MM.1S (cell line): ENCODE results near the gene SFI1.

Experiments used
- CTCF ChIP-seq: fragments of 300-600 bp; sonication (generic); IDR thresholded peaks from 2 replicates; pipeline ENCODE4 v1.5.1; 2016; ENCODE audit warnings: antibody characterized with exemption, low read length, mixed read lengths
- EZH2 ChIP-seq: fragments of 300-600 bp; sonication (generic); optimal IDR thresholded peaks from 2 replicates; pipeline ENCODE3; 2017; ENCODE audit warnings: low read depth, mild to moderate bottlenecking, antibody characterized with exemption, low read length, mixed read lengths

DNA sequence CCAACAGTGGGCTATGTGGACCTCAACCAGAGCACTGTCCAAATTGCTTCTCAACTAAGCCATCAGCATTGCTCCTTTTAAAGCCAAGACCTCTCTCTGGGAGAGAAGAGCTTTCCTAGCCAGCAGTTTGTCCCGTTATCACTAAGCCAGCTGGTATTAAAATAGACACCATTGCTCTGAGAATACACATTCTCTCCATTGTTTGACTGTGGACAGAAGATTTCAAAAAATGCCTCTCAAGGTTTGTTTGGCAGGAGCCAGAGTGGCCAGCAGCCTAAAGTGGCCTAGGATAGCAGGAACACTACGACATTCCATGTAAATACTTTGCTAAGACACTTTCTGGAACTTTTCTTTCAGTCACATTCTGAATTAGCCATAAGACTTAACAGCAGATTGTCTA is 48.0 kb upstream of the SFI1 start:
- TF ChIP-seq CTCF = no peak
- no peak for TF ChIP-seq EZH2
